Osteoblast (primary cell): ENCODE data around the gene ZMAT5. TPM values are rescaled to one million over a fixed set of nuclear protein-coding genes. Genes with fewer than 3 reads are reported as not detected.

ENCODE experiments used
- DNase-seq: peaks from one replicate; pipeline ENCODE4 v3.0.0; 2011; ENCODE audit warnings: low spot score, mixed read lengths; ENCODE audit not compliant: insufficient read length; ENCODE audit errors: missing footprints
- H2AFZ ChIP-seq: 2 replicates; pipeline ENCODE4 v1.6.0; 2011; ENCODE audit warnings: mild to moderate bottlenecking, low read length
- H3K27ac ChIP-seq: 2 replicates; pipeline ENCODE4 v1.5.1; 2011; ENCODE audit warnings: mild to moderate bottlenecking, low read depth, low read length, moderate library complexity
- H3K27me3 ChIP-seq: 2 replicates; pipeline ENCODE4 v1.6.0; 2012; ENCODE audit warnings: mild to moderate bottlenecking, control low read depth, inconsistent platforms, low read length, moderate library complexity; ENCODE audit not compliant: insufficient read depth
- H3K36me3 ChIP-seq: 2 replicates; pipeline ENCODE4 v1.5.1; 2011; ENCODE audit warnings: mild to moderate bottlenecking, low read length, control low read depth, moderate library complexity; ENCODE audit not compliant: insufficient read depth
- H3K4me1 ChIP-seq: 2 replicates; pipeline ENCODE4 v1.5.1; 2011; ENCODE audit warnings: mild to moderate bottlenecking, low read length, control low read depth, moderate library complexity; ENCODE audit not compliant: insufficient read depth
- H3K4me2 ChIP-seq: 2 replicates; pipeline ENCODE4 v1.6.0; 2011; ENCODE audit warnings: mild to moderate bottlenecking, low read length; ENCODE audit not compliant: insufficient read depth
- H3K4me3 ChIP-seq: fragments of 200-600 bp; sonication (generic); 3 replicates; pipeline ENCODE4 v1.5.1; 2012; ENCODE audit warnings: mild to moderate bottlenecking, low read length, inconsistent platforms; ENCODE audit not compliant: insufficient read depth
- H3K79me2 ChIP-seq: 2 replicates; pipeline ENCODE4 v1.6.0; 2012; ENCODE audit warnings: mild to moderate bottlenecking, low read length, control low read depth, inconsistent platforms; ENCODE audit not compliant: insufficient read depth
- H3K9me3 ChIP-seq: 2 replicates; pipeline ENCODE4 v1.5.1; 2011; ENCODE audit warnings: low read depth, low read length, control low read depth
- H4K20me1 ChIP-seq: 2 replicates; pipeline ENCODE4 v1.6.0; 2012; ENCODE audit warnings: mild to moderate bottlenecking, low read length, control low read depth; ENCODE audit not compliant: insufficient read depth
- total RNA-seq: library from RNA; depleted of rRNA; stranded (reverse); fragments of >200 nt; gene quantifications from 2 replicates; pipeline ENCODE4 v1.2.3, GENCODE V29; 2012
- TF ChIP-seq, protein P1 (sequence below): IDR thresholded peaks from 2 replicates; pipeline ENCODE4 v1.5.1; 2011; ENCODE audit warnings: mild to moderate bottlenecking, low read depth, low read length, moderate library complexity; ENCODE audit errors: extremely low read depth

ZMAT5 gene
- total RNA-seq, 1 donor: 15.6 TPM

DNA sequence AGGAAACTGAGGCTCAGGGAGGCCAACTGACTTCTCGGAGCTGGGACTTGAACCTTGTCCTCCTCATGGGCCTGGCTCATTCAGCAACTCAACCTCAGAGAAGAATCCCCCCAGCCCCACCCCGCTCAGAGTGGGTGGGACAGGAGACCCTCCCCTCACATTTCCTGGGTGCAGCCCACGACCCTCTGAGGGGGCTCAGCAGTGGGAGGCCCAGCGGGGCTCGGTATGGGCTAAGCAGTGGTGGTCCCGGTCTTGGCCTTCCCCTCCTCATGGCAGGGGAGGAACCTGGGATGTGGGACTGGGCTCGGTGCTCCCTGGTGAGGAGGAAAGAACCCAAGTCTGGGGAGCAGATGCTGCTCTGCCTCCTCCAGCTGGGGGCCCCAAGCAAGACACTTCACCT lies 61.2 kb downstream of the ZMAT5 start:
- Histone ChIP-seq H3K27me3 (peaks cover 13% of the 10 kb centered on the region), H2AFZ (no peak overlapping the region), H3K36me3 (no peaks in the 10 kb centered on the region), H4K20me1 (peaks cover 6% of the 10 kb centered on the region), H3K9me3 (no peaks in the 10 kb centered on the region), H3K4me1 (peaks cover 12% of the 10 kb centered on the region), H3K79me2 (no peaks in the 10 kb centered on the region), H3K4me2 (no peak overlapping the region), H3K4me3 (no peak overlapping the region), H3K27ac (no peak overlapping the region)
- TF ChIP-seq, protein P1, sequence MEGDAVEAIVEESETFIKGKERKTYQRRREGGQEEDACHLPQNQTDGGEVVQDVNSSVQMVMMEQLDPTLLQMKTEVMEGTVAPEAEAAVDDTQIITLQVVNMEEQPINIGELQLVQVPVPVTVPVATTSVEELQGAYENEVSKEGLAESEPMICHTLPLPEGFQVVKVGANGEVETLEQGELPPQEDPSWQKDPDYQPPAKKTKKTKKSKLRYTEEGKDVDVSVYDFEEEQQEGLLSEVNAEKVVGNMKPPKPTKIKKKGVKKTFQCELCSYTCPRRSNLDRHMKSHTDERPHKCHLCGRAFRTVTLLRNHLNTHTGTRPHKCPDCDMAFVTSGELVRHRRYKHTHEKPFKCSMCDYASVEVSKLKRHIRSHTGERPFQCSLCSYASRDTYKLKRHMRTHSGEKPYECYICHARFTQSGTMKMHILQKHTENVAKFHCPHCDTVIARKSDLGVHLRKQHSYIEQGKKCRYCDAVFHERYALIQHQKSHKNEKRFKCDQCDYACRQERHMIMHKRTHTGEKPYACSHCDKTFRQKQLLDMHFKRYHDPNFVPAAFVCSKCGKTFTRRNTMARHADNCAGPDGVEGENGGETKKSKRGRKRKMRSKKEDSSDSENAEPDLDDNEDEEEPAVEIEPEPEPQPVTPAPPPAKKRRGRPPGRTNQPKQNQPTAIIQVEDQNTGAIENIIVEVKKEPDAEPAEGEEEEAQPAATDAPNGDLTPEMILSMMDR: no peak
- no peak for DNase-seq

DNA sequence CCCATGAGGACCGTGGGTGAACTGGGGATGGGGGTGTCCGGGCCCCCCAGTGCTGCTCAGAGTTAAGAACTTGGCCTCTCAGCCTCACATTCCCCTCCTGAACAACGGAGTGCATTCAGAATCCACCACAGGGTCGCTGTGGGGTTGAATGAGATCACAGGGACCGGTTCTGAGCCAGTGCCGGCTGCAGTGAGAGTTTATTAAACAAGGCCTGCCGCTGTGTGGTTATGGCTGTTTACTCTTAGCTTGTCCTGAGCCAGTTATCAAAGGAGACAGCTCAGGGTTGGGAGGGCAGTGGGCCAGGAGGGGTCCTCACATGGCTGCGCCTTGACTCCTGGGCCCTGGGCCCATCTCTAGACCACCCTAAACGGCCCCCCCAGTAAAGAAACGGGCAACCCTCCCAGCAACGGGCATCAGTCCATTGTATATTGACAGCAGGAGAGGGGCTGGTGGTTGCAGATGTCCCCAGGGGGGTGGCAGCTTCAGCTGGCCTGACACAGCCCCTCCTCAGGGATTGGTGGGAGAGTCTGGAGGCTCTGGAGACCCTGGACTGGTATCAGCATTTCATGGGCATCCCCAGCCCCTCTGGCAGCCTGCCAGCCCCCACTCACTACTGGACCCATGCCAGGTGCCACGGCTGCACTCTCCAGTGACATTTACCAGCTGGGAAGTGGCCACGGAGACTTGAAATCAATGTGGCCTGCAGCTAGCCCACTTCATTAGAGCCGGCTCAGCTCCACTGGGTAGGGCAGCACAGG lies 62.1 kb downstream of the ZMAT5 start:
- TF ChIP-seq, protein P1: no peak
- no peak overlapping the region for H2AFZ ChIP-seq
- no peak overlapping the region for H3K4me3 ChIP-seq
- no peaks in the 10 kb centered on the region for H3K9me3 ChIP-seq
- H3K36me3 ChIP-seq: no peaks in the 10 kb centered on the region
- peak; percentile 91 for DNase-seq
- peaks cover 21% of the 10 kb centered on the region for H3K4me1 ChIP-seq
- H3K27me3 ChIP-seq: peaks cover 13% of the 10 kb centered on the region
- no peak overlapping the region for H3K27ac ChIP-seq
- no peak overlapping the region for H3K4me2 ChIP-seq
- H4K20me1 ChIP-seq: peaks cover 9% of the 10 kb centered on the region
- H3K79me2 ChIP-seq: no peaks in the 10 kb centered on the region

DNA sequence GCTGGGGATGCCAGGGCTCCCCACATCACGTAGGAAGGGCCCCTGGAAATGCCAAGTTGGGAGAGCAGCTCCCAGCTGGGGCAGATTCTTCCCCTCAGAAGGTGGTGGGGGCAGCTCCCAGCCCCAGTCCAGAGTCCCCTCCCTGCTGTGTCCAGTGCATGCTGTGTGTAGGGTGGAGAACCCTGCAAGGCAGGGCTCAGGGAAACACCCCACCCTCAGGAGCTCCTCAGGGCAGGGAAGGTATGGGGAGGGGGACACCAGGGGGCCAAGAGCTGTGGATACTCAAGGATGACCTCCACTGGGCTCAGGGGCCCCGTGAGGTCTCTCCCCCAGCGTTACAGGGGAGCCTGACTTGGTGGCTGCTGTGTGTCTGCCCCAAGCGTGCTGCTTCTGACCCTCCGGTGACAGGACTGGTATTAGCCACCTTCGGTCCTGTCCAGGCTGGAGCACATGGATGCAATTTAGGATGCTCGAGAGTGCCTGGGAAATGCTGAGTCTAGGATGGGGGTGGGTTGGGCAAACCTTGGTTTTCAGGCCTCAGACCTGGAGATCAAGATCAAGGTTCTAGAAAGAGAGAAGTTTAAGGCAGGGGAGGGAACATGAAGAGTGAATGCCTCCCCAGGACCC lies 63.1 kb downstream of the ZMAT5 start:
- Histone ChIP-seq H4K20me1 (peaks cover 9% of the 10 kb centered on the region), H3K79me2 (no peaks in the 10 kb centered on the region), H2AFZ (no peak overlapping the region), H3K36me3 (no peaks in the 10 kb centered on the region), H3K9me3 (no peaks in the 10 kb centered on the region), H3K27ac (no peak overlapping the region), H3K4me1 (peaks cover 23% of the 10 kb centered on the region), H3K27me3 (peaks cover 13% of the 10 kb centered on the region), H3K4me2 (no peak overlapping the region), H3K4me3 (no peak overlapping the region)
- TF ChIP-seq, protein P1: no peak
- peak; percentile 47 for DNase-seq

DNA sequence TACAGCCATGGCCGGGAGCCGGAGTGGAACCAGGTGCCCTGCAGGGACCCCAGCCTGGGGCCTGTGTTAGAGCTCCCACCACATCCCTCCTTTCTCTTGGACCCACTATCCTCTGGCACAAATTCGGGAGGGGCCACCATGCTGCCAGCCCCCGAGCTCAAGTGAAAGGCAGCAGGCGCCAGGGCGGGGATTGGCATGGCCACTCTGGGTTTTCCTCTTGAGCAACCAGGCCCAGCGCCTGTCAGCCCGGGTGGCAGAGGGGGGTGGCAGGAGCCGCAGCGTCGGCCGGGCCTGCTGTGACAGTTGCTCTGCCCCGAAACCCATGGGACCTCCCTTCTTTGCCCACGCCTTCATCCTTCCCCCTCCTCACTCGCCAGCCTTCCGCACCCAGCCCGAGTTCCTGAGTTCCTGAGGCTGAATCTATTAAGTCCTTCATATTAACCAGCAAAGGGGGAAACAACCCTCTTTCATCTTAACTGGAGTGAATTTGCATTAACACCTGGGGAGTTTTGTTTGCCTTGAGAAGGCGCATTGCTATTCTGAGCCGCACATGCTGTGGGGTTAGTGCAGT lies 63.8 kb downstream of the ZMAT5 start:
- Histone ChIP-seq H4K20me1 (peaks cover 9% of the 10 kb centered on the region), H3K36me3 (no peaks in the 10 kb centered on the region), H3K4me3 (no peak overlapping the region), H3K79me2 (no peaks in the 10 kb centered on the region), H2AFZ (no peak overlapping the region), H3K4me2 (no peak overlapping the region), H3K9me3 (no peaks in the 10 kb centered on the region), H3K4me1 (peaks cover 23% of the 10 kb centered on the region), H3K27me3 (peaks cover 13% of the 10 kb centered on the region), H3K27ac (no peak overlapping the region)
- TF ChIP-seq, protein P1: no peak
- peak; percentile 73 for DNase-seq
